Esophagus squamous epithelium (tissue), 4 donors: ENCODE data around the gene AK6.

Experiments
- CTCF ChIP-seq, 6 experiments: fragments of 450-650 bp in 4 of 6; fragments of 200-600 bp in 2 of 6; sonication (generic) in 2 of 6; IDR thresholded peaks; one replicate each; pipeline ENCODE4 v1.5.1; 2016 to 2019; ENCODE audit warnings: antibody characterized with exemption in 6 of 6, mild to moderate bottlenecking in 4 of 6, moderate library complexity in 4 of 6
- POLR2A ChIP-seq, 4 donors: fragments of 450-650 bp; IDR thresholded peaks; one replicate each; pipeline ENCODE4 v1.6.1; 2017; ENCODE audit warnings: antibody characterized with exemption in 4 of 4, mild to moderate bottlenecking in 4 of 4, moderate library complexity in 3 of 4

- TF ChIP-seq POLR2A (IDR thresholded peaks at IDR 0.05) (no peak), CTCF (IDR thresholded peaks at IDR 0.05) (no peak)
Measured at GRCh38 chr5:69360442-69360841, 8.9 kb downstream of the AK6 start.
